DMS153 (cell line): ENCODE results near the gene TMCC1.
"Not testable (repeated sequence)": the region's sequence is repeated elsewhere in the genome, so short reads cannot be mapped to it uniquely, and the experiment has no call there.

ENCODE experiments used
- DNase-seq: peaks from one replicate; lab custom pipeline; 2025; lab: John Stamatoyannopoulos, UW

Gene TMCC1

DNA sequence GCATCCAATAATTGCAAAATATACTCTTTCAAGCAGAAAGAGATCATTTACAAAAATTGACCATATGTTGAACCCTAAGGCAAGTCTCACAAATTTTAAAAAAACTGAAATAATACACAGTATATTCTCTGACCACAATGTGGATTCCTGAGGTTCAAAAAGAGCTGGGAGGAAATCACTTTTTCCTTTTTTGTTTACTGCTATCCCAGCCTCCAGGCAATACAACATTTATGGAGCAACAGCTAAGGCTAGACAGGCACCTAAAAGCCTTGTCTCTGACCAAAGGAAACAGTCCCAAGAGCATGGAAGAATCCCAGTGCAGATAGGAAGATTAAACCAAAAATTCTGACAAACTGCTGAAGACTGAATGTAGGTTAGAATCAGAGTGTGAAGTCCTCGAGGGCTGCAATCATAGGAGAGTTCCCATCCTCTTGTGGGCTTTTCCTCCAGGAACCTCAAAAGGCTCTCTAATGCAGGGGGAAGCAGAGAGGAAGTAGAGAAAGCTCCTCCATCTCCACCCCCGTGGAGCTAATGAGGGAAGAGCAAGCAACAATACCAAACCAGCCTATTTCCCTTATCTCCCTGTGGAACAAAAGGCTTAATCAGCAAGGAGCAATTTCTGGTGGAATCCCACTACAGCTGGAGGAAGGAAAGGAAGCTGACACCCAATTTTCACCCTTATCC, 57.0 kb downstream of the TMCC1 start:
- no peak for DNase-seq

DNA sequence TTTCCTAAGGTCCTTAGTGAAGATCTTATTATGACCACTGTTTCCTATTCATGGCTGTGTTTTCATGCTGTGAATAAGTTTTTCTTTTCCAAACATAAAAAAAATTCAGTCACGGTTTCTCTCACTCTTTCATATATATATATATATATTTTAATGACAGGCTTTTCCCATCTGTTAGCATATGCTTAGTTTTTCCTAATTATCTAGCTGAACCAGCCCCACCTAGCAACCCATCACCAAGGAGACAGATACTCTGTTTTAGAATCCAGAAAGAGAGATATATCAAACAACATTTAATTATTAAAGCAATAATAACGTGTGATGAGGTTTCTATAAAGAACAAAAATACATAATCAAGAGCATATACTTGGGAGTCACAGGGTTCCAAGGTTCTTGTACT, 58.3 kb downstream of the TMCC1 start:
- no peak for DNase-seq

DNA sequence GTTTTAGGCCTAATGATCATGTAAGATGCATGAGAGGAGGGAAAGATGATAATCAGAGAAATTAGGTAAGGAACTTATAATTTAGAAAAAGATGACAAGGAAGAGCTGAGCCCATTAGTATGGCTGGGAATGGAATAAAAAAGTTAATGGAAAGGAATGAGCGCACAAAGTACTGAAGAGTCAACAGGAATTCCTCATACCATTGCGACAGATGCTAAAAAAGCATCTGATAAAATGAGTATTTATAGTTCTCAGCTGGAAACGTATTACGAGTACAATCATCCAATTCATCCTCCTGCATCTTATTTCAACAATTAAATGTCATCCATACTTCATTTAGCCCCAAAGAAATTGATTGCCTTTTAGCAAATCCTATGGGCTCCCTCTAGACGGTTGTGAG, 58.9 kb downstream of the TMCC1 start:
- no peak for DNase-seq

DNA sequence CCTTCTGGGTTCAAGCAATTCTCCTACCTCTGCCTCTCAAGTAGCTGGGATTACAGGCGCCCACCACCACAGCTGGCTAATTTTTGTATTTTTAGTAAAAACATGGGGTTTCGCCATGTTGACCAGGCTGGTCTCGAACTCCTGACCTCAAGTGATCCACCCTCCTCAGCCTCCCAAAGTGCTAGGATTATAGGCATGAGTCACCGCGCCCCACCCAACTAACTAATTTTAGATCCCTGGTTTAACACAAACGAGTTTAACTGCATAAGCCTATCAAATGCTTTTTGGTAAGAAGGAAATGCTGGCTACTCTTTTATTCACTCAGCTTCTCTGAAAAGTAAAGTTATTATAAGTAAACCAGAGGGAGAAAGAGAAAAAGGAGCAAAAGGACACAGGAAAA, 61.6 kb downstream of the TMCC1 start:
- DNase-seq, result not testable (repeated sequence)

DNA sequence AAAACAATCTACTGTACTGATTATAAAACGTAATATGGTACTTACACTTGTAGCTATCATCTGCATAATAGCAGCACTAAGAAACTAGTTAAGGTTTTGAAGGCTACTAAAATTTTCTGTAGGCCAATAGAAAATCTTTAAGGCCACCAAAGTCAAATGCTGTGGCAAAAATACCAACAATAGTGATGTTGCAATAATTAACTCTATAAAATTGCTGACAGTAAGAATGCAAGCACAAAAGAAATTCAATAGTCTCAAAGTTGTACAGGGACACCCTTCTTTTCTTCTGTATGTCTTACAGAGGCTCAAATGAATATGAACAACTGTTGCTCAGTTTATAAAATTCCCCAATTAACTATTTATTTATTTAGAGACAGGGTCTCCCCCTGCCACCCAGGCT, 62.0 kb downstream of the TMCC1 start:
- no peak for DNase-seq

DNA sequence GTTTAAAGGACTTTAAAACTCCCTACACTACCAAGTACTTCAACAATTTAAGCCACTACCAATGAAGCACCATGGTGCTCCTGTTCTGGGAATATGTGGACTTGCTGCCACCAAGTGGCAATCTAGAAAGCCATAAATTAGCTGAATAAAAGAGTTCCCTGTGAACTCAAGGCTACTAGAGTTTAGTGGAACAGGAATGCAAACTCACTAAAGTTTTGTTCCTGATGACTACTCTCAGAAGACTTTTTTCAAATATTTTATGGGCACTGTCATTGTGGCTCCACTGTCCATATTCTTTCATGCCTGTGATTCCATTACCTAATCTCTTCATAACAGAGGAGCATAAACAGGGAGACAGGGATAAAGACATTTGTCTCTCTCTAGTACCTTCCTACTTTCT, 63.9 kb downstream of the TMCC1 start:
- DNase-seq, result peak; percentile 41

DNA sequence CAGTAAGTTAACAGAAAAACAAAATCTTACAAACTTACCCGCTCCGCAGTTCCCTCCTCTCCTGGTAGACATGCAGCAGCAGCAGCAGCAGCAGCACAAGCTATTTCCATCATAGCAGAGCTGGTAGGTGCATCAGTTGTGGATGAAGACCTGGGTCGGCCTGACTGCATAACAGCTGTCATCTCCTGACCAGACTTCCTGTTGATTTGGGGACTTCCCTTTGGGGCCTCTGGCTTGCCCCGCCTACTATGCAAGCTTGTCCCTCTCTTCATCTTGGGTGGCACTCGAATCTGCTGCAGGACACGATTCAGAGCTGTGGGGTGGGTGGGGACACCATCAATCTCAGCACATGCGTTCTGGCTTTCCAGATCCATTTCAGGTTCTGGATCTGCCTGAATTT, 65.7 kb downstream of the TMCC1 start:
- no peak for DNase-seq

DNA sequence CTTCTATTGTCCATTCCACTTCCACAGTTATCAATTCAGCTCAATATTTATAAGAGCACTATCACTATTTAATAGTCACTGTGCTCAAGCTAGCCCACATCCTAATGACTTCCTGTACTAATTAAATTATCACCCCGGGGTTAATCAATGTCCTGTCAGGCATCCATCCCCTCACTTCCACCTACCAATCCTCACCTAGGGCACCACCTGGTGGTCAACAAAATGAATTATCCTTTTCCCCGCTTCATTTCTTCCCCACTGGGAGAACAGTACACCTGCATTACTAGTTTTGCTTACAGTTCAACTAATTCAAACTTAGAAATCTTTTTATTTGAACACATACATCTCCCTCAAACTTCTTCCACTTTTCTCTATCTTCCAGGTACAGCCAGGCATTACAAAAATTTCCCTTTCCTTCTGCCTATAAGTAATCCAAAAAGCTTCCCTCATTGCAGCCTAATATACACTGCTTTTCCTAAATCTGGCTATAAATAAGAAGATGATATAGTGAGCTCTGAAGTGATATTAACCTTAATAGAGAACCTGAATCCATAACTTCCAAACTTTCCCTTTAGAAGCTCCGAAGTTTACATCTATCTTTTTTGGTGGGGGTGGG, 68.5 kb downstream of the TMCC1 start:
- DNase-seq, result no peak

DNA sequence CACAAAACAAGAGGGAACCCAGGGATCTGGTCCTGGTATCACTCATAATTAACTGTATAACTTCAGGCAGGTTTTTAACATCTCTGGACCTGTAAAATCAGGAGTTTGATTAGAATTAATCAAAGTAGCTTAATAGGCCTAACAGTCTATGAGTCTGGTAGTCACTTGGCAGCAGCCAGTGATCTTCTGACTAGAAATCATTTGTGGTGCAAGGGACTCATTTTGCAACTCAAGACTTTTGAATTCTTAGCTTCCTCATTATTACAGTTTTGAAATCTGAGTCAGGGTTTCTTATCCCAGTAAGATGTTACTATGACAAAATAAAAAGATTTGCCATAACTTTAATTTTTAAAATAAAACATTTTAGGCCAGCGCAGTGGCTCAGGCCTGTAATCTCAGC, 70.8 kb downstream of the TMCC1 start:
- DNase-seq, result no peak

DNA sequence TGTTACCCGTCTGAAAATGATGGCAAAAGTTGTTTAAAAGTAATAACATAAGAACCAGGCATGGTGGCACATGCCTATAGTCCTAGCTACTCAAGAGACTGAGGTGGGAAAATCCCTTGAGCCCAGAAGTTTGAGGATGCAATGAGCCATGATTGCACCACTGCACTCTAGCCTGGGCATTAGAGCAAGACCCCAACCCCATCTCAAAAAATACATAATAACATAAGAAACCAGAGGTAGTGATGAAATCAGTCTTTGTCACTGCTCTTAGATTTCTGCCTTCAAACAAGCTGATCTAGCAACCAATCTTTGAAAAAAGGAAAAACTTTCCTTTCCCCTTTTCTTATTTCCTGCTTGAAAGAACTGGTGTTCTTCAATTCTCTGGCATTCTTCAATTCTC, 71.3 kb downstream of the TMCC1 start:
- DNase-seq, result no peak

DNA sequence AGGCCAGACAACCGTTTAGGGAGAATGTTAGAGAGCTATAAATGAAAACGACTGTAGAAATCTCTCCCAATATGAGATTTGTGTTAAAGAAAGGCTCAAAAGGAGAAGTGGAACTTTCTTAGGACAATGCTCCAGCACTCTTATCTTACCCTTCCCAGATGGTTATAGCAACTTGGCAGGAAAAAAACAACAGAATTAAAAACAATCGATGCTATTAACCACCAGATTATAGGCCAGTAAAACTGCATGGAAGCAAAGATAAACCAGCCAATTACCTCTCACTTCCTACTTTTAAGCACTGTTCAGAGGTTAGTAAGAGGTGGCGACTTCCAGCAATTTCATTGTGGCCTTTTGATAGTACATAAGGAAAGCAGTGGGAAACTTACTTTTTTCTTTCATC, 72.9 kb downstream of the TMCC1 start:
- DNase-seq, result no peak

DNA sequence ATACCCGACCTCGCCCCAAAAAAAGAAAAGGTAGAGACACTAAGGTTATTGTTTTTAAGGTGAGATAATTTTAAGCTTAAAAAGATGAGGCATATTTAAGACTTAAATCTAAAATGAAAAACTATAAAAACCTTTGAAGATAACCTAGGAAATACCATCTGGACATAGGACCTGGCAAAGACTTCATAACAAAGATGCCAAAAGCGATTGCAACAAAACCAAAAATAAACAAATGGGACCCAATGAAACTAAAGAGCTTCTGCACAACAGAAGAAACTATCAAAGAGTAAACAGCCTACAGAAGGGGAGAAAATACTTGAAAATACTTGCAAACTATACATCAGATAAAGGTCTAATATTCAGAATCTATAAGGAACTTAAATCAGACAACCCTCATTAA, 80.9 kb downstream of the TMCC1 start:
- no peak for DNase-seq

DNA sequence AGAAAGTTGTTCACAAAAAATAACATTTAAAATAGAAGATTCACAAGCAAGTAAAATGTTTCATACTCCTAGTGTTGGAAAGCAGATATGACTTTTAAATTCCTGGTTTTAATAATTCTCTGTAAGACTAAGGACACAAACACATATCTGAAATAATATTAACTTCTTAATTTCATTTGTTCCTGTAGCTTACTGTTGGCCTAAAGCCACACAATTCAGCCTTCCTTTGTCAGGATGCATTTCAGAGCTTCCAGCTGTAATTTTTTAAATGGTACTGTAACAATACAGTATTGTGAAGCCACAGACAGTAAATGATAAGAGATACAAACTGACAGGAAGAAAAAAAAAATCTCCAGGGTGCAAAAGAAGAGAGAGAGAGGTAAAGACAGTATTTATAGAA, 84.2 kb downstream of the TMCC1 start:
- DNase-seq, result no peak

DNA sequence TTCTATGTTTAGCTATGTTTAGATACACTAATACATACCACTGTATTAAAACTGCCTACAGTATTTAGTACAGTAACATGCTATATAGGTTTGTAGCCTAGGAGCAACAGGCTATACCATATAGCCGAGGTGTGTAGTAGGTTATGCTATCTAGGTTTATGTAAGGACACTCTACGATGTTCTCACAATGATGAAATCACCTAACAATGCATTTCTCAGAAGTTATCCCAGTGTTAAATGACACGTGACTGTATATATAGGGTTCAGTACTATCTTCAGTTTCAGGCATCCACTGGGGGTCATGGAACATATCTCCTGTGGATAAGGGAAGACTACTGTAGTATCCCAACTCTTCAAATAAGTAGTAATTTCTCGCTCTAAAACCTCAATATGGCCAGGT, 97.4 kb downstream of the TMCC1 start:
- DNase-seq, result no peak

DNA sequence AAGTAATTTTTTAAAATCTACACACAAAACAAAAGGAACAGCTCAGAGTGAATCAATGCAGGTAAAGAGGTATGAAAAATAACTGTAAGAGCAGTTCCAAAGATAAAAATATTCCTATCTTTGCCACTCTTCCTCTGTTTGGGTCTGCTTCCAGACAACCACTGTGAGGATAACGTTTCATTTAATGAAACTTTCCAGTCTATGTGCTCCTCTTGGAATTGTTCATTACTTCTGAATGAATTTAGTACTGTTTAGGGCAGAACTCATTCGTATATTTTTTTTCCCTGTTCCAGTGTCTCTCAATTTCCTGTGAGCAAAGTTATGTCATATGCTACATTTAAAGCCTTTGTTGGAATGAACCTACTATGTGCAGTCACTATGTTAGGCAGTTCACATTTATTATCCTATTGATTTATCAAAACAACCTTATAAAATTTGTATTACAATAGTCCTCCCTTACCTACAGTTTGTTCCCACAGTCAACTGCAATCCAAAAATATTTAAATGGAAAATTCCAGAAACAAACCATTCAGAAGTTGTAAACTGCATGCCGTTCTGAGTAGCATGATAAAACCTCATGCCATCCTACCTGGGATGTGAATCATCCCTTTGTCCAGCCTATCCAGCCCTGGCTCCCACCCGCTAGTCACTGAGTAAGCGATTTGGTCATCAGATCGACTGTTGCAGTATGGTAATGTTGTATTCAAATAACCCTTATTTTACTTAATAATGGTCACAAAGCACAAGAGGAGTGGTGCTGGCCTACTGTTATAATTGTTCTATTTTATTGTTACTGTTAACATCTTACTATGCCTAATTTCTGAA, 98.1 kb downstream of the TMCC1 start:
- DNase-seq, result no peak

DNA sequence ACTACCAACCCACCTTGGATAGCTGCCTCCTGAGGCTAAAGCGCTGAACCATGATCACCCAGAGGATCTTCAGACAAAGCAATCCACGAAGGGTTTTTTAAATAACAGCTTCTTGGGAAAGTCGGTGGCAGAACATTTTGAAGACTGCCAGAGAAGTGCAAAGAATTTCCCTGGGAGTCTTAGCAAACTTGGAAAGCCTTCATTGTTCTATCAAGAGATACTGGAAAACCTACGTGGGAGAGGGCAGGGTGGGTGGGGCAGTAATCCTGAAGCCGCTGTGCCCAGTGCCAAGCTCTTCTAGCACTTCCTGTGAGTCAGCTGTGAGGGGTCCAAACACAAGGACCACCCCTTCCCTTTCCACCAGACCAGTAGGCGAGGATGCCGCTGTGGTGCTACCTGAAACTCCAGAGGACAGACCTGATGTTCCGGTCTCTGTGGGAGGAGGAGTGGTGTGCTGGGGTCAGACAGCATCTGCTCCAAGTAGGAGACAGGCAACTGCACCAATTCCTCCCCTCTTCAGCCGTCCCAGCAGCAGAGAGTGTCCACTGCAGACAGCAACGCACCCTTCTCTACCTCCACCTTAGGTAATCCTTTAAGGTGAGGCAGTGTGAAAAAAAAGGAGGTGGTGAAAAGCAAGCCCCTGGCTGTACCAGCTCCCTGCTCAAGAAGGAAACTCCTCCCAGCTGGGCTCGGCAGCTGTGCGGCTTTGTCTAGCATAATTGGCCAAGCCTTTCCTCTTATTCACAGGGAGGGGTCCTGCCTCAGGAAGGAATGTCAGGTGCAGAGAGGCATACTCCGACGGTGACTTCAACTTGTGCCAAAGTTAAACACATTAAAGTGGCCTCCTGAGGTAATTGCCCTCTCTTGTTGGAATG, 99.0 kb downstream of the TMCC1 start:
- DNase-seq, result peak; percentile 24

DNA sequence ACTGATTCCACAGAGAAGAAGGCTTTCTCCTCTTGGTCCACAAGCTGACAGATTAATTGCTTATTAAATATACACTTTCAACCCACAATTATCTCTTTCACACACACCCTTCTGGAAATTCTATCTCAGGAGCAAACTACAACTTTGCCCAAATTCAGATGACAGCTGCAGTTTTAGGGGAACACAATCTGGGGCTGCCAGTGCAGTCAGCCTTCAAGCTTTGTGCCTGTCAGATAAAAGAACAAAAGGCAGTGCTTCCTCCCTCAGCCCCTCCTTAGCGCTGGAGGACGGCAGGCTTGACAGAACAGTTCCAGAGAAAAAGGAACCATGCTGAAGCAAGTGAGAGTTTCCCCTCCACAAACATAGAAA, 99.6 kb downstream of the TMCC1 start:
- DNase-seq, result no peak

DNA sequence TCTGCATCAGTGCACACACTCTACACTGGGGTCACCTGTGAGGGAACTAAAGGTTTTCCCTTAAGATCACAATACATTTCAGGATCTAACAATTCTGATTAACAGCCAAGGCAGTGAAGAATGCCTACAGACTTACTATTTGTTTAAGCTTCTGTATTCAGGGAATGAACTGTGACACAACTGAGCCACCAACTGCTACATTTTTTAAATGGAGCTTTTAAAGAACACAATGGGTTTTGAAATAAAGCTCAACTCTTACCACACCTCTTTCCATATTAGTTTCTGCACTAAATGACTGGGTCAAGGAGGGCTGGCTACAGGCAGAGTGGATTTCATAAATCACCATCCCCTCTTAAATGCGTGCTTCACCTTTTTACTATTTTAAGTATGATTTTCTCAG, 100.2 kb downstream of the TMCC1 start:
- DNase-seq, result no peak

DNA sequence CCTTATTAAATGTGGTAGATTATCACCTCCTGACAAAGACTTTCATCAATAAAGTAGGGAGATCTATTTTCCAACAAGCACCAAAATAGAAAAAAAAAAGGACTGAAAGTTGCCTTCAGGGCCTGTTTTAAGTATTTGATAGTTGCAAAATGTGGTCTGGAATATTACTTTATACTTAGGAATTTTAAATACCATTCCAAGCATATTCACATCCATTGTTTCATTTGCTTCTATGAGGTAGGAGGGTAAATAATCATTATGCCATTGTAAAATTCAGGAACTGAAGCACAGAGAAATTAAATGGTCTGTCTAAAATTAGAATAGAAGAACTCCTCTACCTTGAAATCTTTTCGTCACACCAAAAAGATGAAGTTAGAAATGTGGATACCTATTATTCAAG, 110.0 kb downstream of the TMCC1 start:
- no peak for DNase-seq

DNA sequence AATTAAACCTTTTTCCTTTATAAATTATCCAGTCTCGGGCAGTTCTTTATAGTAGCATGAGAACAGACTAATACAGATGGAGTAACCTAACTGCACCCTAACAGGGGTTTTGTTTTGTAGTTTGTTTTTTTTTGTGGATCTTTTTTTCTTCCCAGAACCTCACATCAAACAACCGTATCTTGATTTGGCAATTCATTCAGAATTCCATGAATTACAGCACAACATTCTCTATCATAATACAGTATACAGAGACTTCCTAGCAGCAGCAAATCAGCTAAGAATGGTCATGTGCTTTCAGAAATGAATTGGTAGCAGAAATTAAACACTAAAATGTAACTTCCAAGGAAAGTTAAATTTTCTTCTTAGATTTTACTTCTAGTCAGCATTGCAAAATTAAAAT, 114.6 kb downstream of the TMCC1 start:
- DNase-seq, result no peak

DNA sequence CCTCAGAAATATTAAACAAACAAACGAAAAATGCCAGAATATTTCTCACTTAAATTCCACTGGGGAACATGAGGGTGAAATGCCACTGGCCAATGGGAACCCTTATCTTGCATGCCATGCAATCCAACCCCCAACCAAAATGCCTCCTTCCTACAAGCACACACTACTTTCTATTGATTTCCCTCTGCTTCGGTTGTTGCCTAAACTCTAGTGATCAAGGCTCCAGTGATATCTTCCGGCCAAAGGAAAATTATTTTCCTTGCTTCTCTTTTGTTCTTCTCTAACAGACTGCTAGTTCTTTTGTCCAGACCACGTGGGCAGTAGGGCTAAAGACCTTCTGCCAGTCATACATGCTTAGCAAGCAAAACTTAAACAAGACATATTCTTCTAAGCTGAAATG, 115.7 kb downstream of the TMCC1 start:
- no peak for DNase-seq

DNA sequence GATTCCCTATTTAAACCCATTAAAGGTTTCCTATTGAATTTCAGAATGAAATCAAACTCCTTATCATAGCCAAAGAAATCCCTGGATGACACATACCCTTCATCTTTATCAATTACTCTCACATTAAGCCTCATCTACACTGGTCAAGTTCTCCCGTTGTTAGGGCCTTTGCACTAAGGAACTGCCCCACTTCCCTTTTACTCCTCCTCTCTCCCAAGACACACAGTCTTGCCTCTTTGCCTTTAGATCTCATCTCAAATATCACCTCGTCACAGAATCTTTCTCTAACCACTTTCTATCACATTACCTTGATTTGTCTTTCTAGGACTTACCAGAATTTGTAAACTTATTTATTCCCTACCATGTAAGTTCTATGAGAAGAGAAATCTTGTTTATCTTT, 117.6 kb downstream of the TMCC1 start:
- no peak for DNase-seq
